NCI-H2029 (cell line): ENCODE data around the gene TRPC3.
"Not testable (repeated sequence)": the region's sequence is repeated elsewhere in the genome, so short reads cannot be mapped to it uniquely, and the experiment has no call there.

Experiments used
- DNase-seq: peaks from one replicate; lab custom pipeline; 2025; lab: John Stamatoyannopoulos, UW

Gene TRPC3

GRCh38 chr4:121946644-121947043 is 5.2 kb downstream of the TRPC3 start:
- no peak for DNase-seq

DNA sequence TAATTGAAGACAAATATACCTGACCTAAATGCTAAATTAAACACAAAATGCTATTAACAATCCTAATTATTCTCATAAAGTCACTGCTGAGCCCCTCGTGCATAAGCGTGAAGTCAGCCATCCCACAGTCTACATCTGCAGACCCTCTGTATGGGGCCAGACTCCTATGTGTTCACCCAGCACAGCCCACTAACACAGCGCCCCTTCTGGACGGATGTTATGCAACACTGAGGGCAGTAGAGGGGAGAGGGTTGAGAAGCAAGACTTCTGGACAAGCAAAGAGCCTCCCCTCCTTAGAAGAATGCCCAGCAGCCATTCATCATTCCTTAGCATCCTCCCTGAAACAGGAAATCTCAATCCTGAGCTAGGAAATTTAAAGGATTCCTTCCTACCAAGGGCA is 7.9 kb downstream of the TRPC3 start:
- DNase-seq, result no peak

- DNase-seq, result no peak
These were observed 12.2 kb downstream of the TRPC3 start for GRCh38 chr4:121939690-121940089.

DNA sequence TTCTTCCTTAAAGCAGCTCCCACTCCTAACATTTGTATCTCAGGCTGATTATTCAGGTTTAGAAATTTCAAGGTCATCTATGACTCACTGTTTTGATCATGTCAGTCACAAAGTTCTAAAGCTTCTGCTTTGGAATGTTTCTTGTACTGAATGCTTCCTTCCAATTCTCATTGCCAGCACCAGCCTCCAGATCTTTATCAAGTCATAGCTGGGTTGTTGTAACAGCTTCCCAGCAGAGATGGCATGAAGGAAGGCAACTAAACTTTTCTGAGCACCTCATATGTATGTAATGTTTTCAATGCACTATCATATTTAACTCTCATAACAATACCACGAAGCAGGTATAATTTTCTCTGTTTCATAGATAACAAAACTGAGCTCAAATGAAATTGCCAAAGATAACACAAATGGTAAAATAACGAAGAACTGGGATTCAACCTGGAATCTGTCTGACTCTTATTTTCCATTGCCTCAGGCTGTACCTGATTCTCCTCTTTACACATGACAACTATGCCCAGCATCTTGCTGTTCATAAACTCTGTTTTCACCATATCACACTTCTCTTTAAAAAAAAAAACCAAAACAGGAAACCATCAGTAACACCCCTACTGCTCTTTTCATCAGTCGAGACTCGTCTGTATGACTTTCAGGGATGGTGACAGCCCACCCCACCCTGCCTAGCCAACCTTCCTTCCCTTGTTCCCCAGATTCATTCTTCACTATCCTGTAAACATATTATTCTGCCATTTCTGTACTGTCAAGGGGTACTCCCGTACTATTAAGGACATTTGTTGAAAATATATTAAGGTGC is 13.4 kb downstream of the TRPC3 start:
- no peak for DNase-seq

GRCh38 chr4:121936101-121936500 is 15.8 kb downstream of the TRPC3 start:
- no peak for DNase-seq

- no peak for DNase-seq
These were observed 17.2 kb downstream of the TRPC3 start for GRCh38 chr4:121934635-121935034.

DNA sequence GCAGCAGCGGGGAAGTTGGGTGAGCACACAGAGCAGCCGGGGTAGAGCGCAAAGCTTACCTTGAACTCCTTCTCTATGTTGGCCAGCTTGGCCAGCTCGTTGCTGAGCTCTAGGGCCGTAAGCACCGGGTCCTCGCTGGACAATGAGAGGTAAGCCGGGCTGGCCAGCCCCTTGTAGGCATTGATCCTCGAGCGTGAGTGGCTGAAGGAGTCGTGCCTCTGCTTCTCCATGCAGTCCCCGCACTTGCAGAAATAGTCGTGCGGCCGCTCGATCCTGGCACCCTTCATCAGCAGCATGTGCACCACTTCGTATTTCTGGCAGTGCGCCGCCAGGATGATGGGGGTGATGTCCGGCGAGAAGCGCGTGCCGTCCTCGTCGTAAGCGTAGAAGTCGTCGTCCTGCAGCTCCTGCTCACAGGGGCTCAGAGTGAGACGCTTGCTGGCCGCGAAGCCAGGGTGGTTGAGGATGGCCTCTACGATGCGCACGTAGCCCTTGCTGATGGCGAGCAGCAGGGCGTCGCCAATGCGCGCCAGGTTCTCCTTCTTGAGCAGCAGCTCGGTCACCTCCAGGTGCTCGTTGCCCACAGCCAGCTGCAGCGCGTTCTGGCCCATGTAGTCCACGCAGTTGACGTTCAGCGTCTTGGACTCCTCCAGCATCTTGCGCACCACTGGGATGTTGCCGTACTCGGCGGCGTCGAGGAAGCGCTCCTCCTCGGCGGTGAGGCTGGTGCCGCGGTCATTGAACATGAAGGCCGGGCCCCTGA is 19.5 kb downstream of the TRPC3 start:
- DNase-seq, result no peak

DNA sequence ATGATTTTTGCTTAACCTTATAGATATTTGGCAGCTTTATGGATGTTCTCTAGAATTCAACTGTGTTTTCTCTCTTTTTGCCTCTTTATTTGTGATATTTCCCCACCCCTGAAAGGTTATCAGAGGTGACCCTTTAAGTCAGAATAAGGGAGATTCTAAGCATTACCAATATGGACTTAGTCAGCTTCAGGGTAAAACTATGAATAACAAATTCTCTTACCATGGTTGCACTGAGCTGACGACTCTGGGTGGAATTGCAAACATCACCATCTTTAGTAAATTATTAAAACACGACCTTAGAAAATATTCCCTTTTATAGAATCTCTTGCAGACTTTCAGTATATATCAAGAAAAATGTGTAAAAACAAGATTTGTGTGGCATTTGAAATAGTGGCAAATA is 21.6 kb downstream of the TRPC3 start:
- DNase-seq, result no peak

GRCh38 chr4:121927948-121928347 is 23.9 kb downstream of the TRPC3 start:
- no peak for DNase-seq

- DNase-seq, result not testable (repeated sequence)
These were observed 25.4 kb downstream of the TRPC3 start for GRCh38 chr4:121926490-121926889.

GRCh38 chr4:121923306-121923705 is 28.6 kb downstream of the TRPC3 start:
- DNase-seq, result no peak

DNA sequence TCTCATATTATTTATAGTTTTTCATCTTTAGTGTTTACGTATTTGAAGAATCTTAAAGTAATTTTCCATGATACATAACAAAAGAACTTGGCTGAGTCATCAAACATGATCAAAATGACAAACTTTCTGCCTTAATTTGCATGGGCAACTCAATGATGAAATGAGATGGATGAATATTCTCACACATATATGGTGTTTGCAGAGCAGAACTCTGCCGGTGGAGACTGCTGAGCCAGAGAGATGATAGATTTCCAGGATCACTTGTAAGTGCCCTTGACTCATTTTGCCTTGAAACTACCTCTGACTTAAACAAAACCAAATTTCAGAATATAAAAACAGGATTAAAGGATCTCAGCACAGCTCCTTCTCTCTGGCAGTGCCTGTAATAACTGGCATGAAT is 38.2 kb downstream of the TRPC3 start:
- no peak for DNase-seq

GRCh38 chr4:121908346-121908745 is 43.5 kb downstream of the TRPC3 start:
- DNase-seq, result no peak

DNA sequence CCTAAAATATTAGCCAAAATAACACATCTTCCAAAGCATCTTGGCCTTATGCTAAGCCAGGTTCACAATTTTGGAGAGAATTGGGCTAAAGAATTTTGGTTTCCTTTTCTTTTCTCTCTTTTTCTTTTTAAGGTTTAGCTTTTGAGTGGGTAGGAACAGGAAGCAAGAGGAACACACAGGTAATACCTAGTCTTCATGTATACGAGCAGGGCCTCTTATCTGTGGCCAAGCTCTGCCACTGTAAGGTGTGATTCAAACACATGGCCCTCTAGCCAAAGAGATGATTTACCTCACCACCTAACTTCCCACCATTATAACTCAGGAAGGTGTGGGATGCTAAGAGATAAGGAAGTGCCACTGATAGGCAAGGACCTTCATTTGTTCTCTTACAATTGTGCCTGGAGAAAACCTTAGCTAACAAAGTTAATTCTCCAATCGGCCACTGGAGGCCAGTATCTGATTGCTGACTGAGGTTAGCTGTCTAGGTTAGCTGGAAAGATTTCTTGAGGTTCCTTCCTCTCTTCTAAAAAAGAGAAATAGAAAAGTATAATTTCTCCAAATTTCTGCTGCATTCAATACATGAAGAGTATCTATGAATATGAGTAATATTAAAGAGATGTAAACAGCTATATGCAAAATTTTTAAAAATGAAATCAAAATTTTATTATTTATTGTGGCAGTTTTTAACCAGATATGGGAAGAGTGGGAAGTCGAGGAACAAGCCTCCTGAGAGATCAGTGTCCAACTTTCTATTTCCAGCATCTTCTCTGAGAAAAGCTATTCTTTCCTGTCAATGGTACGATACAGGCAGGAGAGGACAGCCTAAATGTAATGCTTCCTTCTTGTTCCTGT is 51.5 kb downstream of the TRPC3 start:
- peak; percentile 6 for DNase-seq

DNA sequence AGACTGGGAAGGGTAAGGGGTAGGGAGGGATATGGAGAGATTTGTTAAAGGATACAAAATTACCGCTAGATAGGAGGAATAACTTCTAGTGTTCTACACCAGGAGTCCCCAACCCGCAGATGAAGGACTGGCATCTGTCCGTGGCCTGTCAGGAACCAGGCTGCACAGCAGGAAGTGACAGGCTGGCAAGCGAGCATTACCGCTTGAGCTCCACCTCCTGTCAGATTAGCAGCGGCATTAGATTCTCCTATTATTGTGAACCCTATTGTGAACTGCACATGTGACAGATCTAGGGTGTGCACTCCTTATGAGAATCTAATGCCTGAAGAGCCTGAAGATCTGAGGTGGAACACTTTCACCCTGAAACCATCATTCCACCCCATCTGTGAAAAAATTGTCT is 53.7 kb downstream of the TRPC3 start:
- no peak for DNase-seq

- no peak for DNase-seq
These were observed 63.7 kb downstream of the TRPC3 start for GRCh38 chr4:121888134-121888533.

GRCh38 chr4:121885115-121885514 is 66.7 kb downstream of the TRPC3 start:
- no peak for DNase-seq

DNA sequence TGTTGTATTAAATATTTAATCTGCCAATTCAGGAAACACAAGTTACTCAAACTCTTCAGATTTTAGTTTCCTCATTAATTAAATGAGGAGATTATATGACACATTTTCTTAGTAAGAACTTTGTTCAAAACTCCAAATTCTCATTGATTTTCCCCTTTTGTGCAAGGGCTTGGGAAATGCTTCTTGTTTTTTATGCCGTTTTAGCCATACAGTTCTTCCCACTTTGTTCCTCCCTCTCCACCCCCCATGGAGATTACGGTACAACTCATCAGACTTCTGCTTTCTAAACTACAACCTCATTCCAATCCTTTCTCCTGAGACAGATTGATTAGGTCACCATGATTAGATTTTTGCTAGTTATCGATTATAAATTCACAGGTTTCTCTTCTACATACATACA is 70.7 kb downstream of the TRPC3 start:
- DNase-seq, result no peak

DNA sequence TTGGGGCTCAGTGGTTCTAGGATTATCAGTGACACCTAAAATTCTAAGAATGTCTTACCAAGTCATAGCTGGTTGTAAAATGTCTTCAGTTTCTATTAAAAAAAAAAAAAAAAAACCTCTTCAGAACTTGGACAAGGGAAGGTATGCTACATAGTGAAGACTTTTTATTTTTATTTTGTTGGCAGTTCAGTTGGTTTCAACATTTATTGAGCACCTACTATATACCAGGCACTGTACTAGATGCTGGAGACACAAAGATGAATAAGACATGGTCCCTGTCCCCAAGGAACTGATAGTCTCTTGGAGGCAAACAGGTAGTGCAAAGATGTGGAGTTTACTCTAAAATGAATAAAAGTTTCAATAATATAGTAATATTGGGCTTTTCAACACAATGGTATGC is 72.7 kb downstream of the TRPC3 start:
- no peak for DNase-seq

- DNase-seq, result no peak
These were observed 74.7 kb downstream of the TRPC3 start for GRCh38 chr4:121877041-121877773.

DNA sequence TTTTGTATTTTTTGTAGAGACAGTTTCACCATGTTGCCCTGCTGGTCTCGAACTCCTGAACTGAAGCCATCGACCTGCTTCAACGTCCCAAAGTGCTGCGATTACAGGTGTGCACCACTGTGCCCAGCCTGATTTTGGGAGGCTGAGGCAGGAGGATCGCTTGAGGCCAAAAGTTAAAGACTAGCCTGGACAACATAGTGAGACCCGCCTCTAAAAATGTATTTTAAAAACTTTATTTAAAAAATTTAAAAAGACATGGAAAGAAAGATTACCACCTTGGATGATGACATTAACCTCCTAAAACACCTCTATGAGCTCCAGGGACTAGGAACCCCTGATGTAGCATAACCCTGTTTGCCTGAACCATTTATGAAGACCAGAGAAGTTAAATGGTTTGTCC is 75.8 kb downstream of the TRPC3 start:
- DNase-seq, result no peak

GRCh38 chr4:121875652-121876051 is 76.2 kb downstream of the TRPC3 start:
- no peak for DNase-seq
